HEK293 (cell line): ENCODE measurements around the gene HSD17B8.
A peak's percentile ranks its signal among the peaks of the same experiment; 100 is the strongest.

Source experiments
- CTCF ChIA-PET: fragments of 350-600 bp; formaldehyde crosslinking; extraction: SDS; loops from one replicate; lab custom pipeline; 2021; ENCODE audit warnings: antibody characterized with exemption; lab: Yijun Ruan, JAX
- POLR2A ChIA-PET: fragments of 300-600 bp; formaldehyde crosslinking; extraction: SDS; loops from one replicate; lab custom pipeline; 2020; ENCODE audit warnings: antibody characterized with exemption, inconsistent platforms; lab: Yijun Ruan, JAX
- H3K27ac ChIP-seq: fragments of 200-500 bp; sonication (Bioruptor generic); 2 replicates; pipeline ENCODE4 v1.5.1; 2014; ENCODE audit warnings: low read depth, low read length, control low read depth, inconsistent platforms; ENCODE audit errors: extremely low read depth
- H3K36me3 ChIP-seq, 2 experiments: fragments of 200-500 bp in 1 of 2; sonication (Bioruptor generic) in 1 of 2; 1 replicate in 1 of 2; 2 replicates in 1 of 2; pipeline ENCODE4 v1.5.1; 2014 to 2017; ENCODE audit warnings: inconsistent platforms in 2 of 2, low read length in 2 of 2; ENCODE audit not compliant: control insufficient read depth in 2 of 2, insufficient read depth in 1 of 2
- H3K4me1 ChIP-seq: fragments of 200-500 bp; sonication (Bioruptor generic); 2 replicates; pipeline ENCODE4 v1.5.1; 2014; ENCODE audit warnings: mild to moderate bottlenecking, low read length, inconsistent platforms; ENCODE audit not compliant: control insufficient read depth, insufficient read depth
- H3K4me3 ChIP-seq: 2 replicates; pipeline ENCODE4 v1.5.1; 2011; ENCODE audit warnings: low read depth, mild to moderate bottlenecking, control low read depth, low read length, moderate library complexity
- H3K9me3 ChIP-seq: fragments of 200-500 bp; sonication (Bioruptor generic); 2 replicates; pipeline ENCODE4 v1.5.1; 2014; ENCODE audit warnings: low read depth, low read length, inconsistent platforms; ENCODE audit not compliant: control insufficient read depth, insufficient read depth
- BCL11B ChIP-seq: fragments of 450-650 bp; formaldehyde crosslinking; IDR thresholded peaks from 2 replicates; pipeline ENCODE4 v1.5.1; 2016; ENCODE audit warnings: low read depth, missing biosample characterization, missing genetic modification characterization
- GFI1B ChIP-seq: fragments of 450-650 bp; formaldehyde crosslinking; IDR thresholded peaks from 2 replicates; pipeline ENCODE4 v1.5.1; 2016; ENCODE audit warnings: missing biosample characterization, missing genetic modification characterization
- GLIS1 ChIP-seq: fragments of 450-650 bp; formaldehyde crosslinking; IDR thresholded peaks from 2 replicates; pipeline ENCODE4 v1.5.1; 2016; ENCODE audit warnings: missing biosample characterization, missing genetic modification characterization
- KLF10 ChIP-seq: fragments of 450-650 bp; IDR thresholded peaks from 2 replicates; pipeline ENCODE4 v1.5.1; 2018; ENCODE audit warnings: missing biosample characterization, mild to moderate bottlenecking, missing genetic modification characterization
- SCRT2 ChIP-seq: fragments of 450-650 bp; formaldehyde crosslinking; IDR thresholded peaks from 2 replicates; pipeline ENCODE4 v1.5.1; 2016; ENCODE audit warnings: missing biosample characterization, missing genetic modification characterization
- SP7 ChIP-seq: fragments of 450-650 bp; formaldehyde crosslinking; IDR thresholded peaks from 2 replicates; pipeline ENCODE4 v1.5.1; 2016; ENCODE audit warnings: missing biosample characterization, missing genetic modification characterization
- YY1 ChIP-seq: fragments of 450-650 bp; formaldehyde crosslinking; IDR thresholded peaks from 2 replicates; pipeline ENCODE4 v1.5.1; 2018; ENCODE audit warnings: missing biosample characterization, missing genetic modification characterization
- YY2 ChIP-seq: fragments of 450-650 bp; formaldehyde crosslinking; IDR thresholded peaks from 2 replicates; pipeline ENCODE4 v1.5.1; 2016; ENCODE audit warnings: missing biosample characterization, missing genetic modification characterization
- ZNF114 ChIP-seq: fragments of 450-650 bp; formaldehyde crosslinking; IDR thresholded peaks from 2 replicates; pipeline ENCODE4 v1.5.0; 2017; ENCODE audit warnings: missing biosample characterization, missing genetic modification characterization
- ZNF184 ChIP-seq: fragments of 450-650 bp; IDR thresholded peaks from 2 replicates; pipeline ENCODE4 v1.5.1; 2018; ENCODE audit warnings: missing biosample characterization, mild to moderate bottlenecking, missing genetic modification characterization
- ZNF335 ChIP-seq: fragments of 450-650 bp; formaldehyde crosslinking; conservative IDR thresholded peaks from 2 replicates; pipeline ENCODE4 v1.5.1; 2016; ENCODE audit warnings: missing biosample characterization, missing genetic modification characterization
- ZNF426 ChIP-seq: fragments of 450-650 bp; formaldehyde crosslinking; IDR thresholded peaks from 2 replicates; pipeline ENCODE4 v1.5.1; 2017; ENCODE audit warnings: missing biosample characterization, missing genetic modification characterization, mild to moderate bottlenecking, inconsistent platforms, moderate library complexity
- ZNF501 ChIP-seq: fragments of 450-650 bp; formaldehyde crosslinking; IDR thresholded peaks from 2 replicates; pipeline ENCODE4 v1.5.1; 2016; ENCODE audit warnings: missing biosample characterization, missing genetic modification characterization
- ZNF530 ChIP-seq: fragments of 450-650 bp; formaldehyde crosslinking; IDR thresholded peaks from 2 replicates; pipeline ENCODE4 v1.5.1; 2016; ENCODE audit warnings: low read depth, missing biosample characterization, missing genetic modification characterization
- ZNF549 ChIP-seq: fragments of 450-650 bp; IDR thresholded peaks from 2 replicates; pipeline ENCODE4 v1.5.1; 2018; ENCODE audit warnings: missing biosample characterization, missing genetic modification characterization, mild to moderate bottlenecking, inconsistent platforms, moderate library complexity
- ZNF555 ChIP-seq: fragments of 450-650 bp; formaldehyde crosslinking; conservative IDR thresholded peaks from 2 replicates; pipeline ENCODE4 v1.5.1; 2017; ENCODE audit warnings: missing biosample characterization, mild to moderate bottlenecking, missing genetic modification characterization, inconsistent platforms
- ZNF654 ChIP-seq: fragments of 450-650 bp; formaldehyde crosslinking; IDR thresholded peaks from 2 replicates; pipeline ENCODE4 v1.5.1; 2016; ENCODE audit warnings: low read depth, missing biosample characterization, missing genetic modification characterization
- ZNF768 ChIP-seq: fragments of 450-650 bp; formaldehyde crosslinking; IDR thresholded peaks from 2 replicates; pipeline ENCODE4 v1.5.1; 2018; ENCODE audit warnings: missing biosample characterization, mild to moderate bottlenecking, missing genetic modification characterization
- ZXDB ChIP-seq: fragments of 450-650 bp; formaldehyde crosslinking; IDR thresholded peaks from 2 replicates; pipeline ENCODE4 v1.5.1; 2016; ENCODE audit warnings: missing biosample characterization, missing genetic modification characterization
- TF ChIP-seq, protein P1 (sequence below): fragments of 450-650 bp; formaldehyde crosslinking; IDR thresholded peaks from 2 replicates; pipeline ENCODE4 v1.5.1; 2017; ENCODE audit warnings: missing biosample characterization, missing genetic modification characterization
- TF ChIP-seq, protein P2 (sequence below): fragments of 450-650 bp; formaldehyde crosslinking; IDR thresholded peaks from 2 replicates; pipeline ENCODE4 v1.5.1; 2016; ENCODE audit warnings: missing biosample characterization, missing genetic modification characterization
- TF ChIP-seq, protein P3 (sequence below): fragments of 450-650 bp; formaldehyde crosslinking; IDR thresholded peaks from 2 replicates; pipeline ENCODE4 v1.5.1; 2016; ENCODE audit warnings: missing biosample characterization, missing genetic modification characterization
- TF ChIP-seq, protein P4 (sequence below): sonication (generic); formaldehyde crosslinking; IDR thresholded peaks from 2 replicates; pipeline ENCODE4 v1.8.1; 2022; ENCODE audit warnings: mild to moderate bottlenecking, moderate library complexity, missing genetic modification reagents
- TF ChIP-seq, protein P5 (sequence below): fragments of 450-650 bp; formaldehyde crosslinking; IDR thresholded peaks from 2 replicates; pipeline ENCODE4 v1.5.1; 2016; ENCODE audit warnings: missing biosample characterization, missing genetic modification characterization

Gene HSD17B8

DNA sequence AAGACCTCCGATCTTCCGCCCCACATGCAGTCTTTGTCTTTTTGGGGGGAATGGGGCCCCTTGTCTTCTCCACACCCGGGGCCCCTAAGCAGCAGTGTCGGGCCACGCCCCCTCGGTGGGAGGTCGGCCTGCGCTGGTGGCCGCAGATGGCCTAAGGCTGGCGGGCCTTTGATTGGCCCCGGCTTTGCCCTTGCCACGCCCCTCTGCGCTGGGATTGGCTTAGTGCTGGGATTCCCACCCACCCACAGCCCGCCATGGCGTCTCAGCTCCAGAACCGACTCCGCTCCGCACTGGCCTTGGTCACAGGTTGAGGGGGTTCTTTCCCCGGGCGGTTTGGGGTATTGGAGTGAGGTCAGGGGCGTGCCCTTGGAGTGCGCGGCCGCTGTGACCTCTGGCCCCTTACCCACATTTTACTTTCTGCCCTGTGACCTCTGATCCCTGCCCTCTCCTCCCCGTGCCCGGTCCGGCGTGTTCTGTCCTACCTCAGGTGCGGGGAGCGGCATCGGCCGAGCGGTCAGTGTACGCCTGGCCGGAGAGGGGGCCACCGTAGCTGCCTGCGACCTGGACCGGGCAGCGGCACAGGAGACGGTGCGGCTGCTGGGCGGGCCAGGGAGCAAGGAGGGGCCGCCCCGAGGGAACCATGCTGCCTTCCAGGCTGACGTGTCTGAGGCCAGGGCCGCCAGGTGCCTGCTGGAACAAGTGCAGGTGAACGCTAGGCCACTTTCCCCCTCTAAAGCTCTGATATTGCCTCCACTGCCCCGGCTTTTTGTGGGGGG is at the start of gene HSD17B8 (continued):
- TF ChIP-seq, protein P1, sequence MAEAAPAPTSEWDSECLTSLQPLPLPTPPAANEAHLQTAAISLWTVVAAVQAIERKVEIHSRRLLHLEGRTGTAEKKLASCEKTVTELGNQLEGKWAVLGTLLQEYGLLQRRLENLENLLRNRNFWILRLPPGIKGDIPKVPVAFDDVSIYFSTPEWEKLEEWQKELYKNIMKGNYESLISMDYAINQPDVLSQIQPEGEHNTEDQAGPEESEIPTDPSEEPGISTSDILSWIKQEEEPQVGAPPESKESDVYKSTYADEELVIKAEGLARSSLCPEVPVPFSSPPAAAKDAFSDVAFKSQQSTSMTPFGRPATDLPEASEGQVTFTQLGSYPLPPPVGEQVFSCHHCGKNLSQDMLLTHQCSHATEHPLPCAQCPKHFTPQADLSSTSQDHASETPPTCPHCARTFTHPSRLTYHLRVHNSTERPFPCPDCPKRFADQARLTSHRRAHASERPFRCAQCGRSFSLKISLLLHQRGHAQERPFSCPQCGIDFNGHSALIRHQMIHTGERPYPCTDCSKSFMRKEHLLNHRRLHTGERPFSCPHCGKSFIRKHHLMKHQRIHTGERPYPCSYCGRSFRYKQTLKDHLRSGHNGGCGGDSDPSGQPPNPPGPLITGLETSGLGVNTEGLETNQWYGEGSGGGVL (tag by site-specific recombination), result peak; percentile 74
- TF ChIP-seq ZNF335 (peak; percentile 57), ZNF426 (no peak), GFI1B (no peak), BCL11B (peak; percentile 99), SCRT2 (tag by site-specific recombination) (peak; percentile 52), GLIS1 (peak; percentile 96), YY1 (tag by site-specific recombination) (peak; percentile 70), ZNF184 (tag by site-specific recombination) (no peak)
- TF ChIP-seq, protein P2, sequence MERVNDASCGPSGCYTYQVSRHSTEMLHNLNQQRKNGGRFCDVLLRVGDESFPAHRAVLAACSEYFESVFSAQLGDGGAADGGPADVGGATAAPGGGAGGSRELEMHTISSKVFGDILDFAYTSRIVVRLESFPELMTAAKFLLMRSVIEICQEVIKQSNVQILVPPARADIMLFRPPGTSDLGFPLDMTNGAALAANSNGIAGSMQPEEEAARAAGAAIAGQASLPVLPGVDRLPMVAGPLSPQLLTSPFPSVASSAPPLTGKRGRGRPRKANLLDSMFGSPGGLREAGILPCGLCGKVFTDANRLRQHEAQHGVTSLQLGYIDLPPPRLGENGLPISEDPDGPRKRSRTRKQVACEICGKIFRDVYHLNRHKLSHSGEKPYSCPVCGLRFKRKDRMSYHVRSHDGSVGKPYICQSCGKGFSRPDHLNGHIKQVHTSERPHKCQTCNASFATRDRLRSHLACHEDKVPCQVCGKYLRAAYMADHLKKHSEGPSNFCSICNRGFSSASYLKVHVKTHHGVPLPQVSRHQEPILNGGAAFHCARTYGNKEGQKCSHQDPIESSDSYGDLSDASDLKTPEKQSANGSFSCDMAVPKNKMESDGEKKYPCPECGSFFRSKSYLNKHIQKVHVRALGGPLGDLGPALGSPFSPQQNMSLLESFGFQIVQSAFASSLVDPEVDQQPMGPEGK, result peak; percentile 69

DNA sequence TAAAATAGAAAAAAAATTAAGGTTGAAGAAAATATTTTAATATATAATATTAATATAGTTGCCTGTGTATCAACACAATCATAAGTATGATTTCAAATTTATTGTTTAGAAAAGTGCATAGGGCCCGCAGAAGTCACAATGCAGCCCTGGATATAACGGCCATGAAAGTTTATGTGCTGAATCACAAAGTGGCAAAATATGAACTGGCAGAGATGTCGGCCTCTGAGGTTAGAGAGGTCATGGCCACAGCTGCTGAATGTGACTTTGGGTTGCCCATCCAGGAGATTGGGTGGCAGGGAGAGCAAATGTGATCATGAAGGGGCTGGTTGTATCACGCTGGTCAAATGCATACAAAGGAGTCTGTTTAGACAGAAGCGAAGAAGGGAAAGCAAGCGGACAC is 47.9 kb upstream of the HSD17B8 start:
- CTCF ChIA-PET, result interaction anchor here (0.9 to 2.1 kb wide), 4 partner anchors 8 to 92 kb away, joined by 3 to 13 read pairs (median 4); no protein-coding TSS in a partner anchor
- Histone ChIP-seq H3K36me3 (no peaks in the 10 kb centered on the region), H3K4me1 (0 out of 2 replicates have a peak, but pooled peaks cover 2% of the 10 kb centered on the region), H3K9me3 (no peaks in the 10 kb centered on the region), H3K4me3 (no peak overlapping the region), H3K27ac (no peak overlapping the region)
- POLR2A ChIA-PET, result no interaction called here
- TF ChIP-seq ZNF501 (tag by site-specific recombination) (no peak), ZNF530 (tag by site-specific recombination) (no peak), BCL11B (no peak), ZNF654 (no peak), YY2 (tag by site-specific recombination) (no peak), SP7 (tag by site-specific recombination) (no peak), ZNF768 (no peak), ZNF555 (no peak), ZXDB (tag by site-specific recombination) (no peak), KLF10 (tag by site-specific recombination) (no peak), ZNF114 (tag by site-specific recombination) (no peak), ZNF549 (tag by site-specific recombination) (no peak)
- TF ChIP-seq, protein P3, sequence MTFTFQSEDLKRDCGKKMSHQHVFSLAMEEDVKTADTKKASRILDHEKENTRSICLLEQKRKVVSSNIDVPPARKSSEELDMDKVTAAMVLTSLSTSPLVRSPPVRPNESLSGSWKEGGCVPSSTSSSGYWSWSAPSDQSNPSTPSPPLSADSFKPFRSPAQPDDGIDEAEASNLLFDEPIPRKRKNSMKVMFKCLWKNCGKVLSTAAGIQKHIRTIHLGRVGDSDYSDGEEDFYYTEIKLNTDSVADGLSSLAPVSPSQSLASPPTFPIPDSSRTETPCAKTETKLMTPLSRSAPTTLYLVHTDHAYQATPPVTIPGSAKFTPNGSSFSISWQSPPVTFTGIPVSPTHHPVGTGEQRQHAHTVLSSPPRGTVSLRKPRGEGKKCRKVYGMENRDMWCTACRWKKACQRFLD, result no peak
- TF ChIP-seq, protein P4, sequence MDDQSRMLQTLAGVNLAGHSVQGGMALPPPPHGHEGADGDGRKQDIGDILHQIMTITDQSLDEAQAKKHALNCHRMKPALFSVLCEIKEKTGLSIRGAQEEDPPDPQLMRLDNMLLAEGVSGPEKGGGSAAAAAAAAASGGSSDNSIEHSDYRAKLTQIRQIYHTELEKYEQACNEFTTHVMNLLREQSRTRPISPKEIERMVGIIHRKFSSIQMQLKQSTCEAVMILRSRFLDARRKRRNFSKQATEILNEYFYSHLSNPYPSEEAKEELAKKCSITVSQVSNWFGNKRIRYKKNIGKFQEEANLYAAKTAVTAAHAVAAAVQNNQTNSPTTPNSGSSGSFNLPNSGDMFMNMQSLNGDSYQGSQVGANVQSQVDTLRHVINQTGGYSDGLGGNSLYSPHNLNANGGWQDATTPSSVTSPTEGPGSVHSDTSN (CRISPR knock-in tag), result no peak
- TF ChIP-seq, protein P5, sequence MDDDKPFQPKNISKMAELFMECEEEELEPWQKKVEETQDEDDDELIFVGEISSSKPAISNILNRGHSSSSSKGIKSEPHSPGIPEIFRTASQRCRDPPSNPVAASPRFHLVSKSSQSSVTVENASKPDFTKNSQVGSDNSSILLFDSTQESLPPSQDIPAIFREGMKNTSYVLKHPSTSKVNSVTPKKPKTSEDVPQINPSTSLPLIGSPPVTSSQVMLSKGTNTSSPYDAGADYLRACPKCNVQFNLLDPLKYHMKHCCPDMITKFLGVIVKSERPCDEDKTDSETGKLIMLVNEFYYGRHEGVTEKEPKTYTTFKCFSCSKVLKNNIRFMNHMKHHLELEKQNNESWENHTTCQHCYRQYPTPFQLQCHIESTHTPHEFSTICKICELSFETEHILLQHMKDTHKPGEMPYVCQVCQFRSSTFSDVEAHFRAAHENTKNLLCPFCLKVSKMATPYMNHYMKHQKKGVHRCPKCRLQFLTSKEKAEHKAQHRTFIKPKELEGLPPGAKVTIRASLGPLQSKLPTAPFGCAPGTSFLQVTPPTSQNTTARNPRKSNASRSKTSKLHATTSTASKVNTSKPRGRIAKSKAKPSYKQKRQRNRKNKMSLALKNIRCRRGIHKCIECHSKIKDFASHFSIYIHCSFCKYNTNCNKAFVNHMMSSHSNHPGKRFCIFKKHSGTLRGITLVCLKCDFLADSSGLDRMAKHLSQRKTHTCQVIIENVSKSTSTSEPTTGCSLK (tag by site-specific recombination), result no peak
